HEK293 (cell line): Measurements from ENCODE around the gene ADAMTS8.

Source experiments
- CTCF ChIA-PET: fragments of 350-600 bp; formaldehyde crosslinking; extraction: SDS; loops from one replicate; lab custom pipeline; 2021; ENCODE audit warnings: antibody characterized with exemption; lab: Yijun Ruan, JAX
- POLR2A ChIA-PET: fragments of 300-600 bp; formaldehyde crosslinking; extraction: SDS; loops from one replicate; lab custom pipeline; 2020; ENCODE audit warnings: antibody characterized with exemption, inconsistent platforms; lab: Yijun Ruan, JAX
- H3K27ac ChIP-seq: fragments of 200-500 bp; sonication (Bioruptor generic); 2 replicates; pipeline ENCODE4 v1.5.1; 2014; ENCODE audit warnings: low read depth, low read length, control low read depth, inconsistent platforms; ENCODE audit errors: extremely low read depth
- H3K36me3 ChIP-seq, 2 experiments: fragments of 200-500 bp in 1 of 2; sonication (Bioruptor generic) in 1 of 2; 1 replicate in 1 of 2; 2 replicates in 1 of 2; pipeline ENCODE4 v1.5.1; 2014 to 2017; ENCODE audit warnings: inconsistent platforms in 2 of 2, low read length in 2 of 2; ENCODE audit not compliant: control insufficient read depth in 2 of 2, insufficient read depth in 1 of 2
- H3K4me1 ChIP-seq: fragments of 200-500 bp; sonication (Bioruptor generic); 2 replicates; pipeline ENCODE4 v1.5.1; 2014; ENCODE audit warnings: mild to moderate bottlenecking, low read length, inconsistent platforms; ENCODE audit not compliant: control insufficient read depth, insufficient read depth
- H3K4me3 ChIP-seq: 2 replicates; pipeline ENCODE4 v1.5.1; 2011; ENCODE audit warnings: low read depth, mild to moderate bottlenecking, control low read depth, low read length, moderate library complexity
- H3K9me3 ChIP-seq: fragments of 200-500 bp; sonication (Bioruptor generic); 2 replicates; pipeline ENCODE4 v1.5.1; 2014; ENCODE audit warnings: low read depth, low read length, inconsistent platforms; ENCODE audit not compliant: control insufficient read depth, insufficient read depth
- CTCF ChIP-seq: fragments of 450-650 bp; formaldehyde crosslinking; IDR thresholded peaks from 2 replicates; pipeline ENCODE4 v1.5.1; 2016; ENCODE audit warnings: missing biosample characterization, missing genetic modification characterization
- FEZF1 ChIP-seq: fragments of 450-650 bp; formaldehyde crosslinking; IDR thresholded peaks from 2 replicates; pipeline ENCODE4 v1.5.1; 2016; ENCODE audit warnings: missing biosample characterization, missing genetic modification characterization
- GLIS2 ChIP-seq: fragments of 450-650 bp; formaldehyde crosslinking; IDR thresholded peaks from 2 replicates; pipeline ENCODE4 v1.5.1; 2016; ENCODE audit warnings: missing biosample characterization, missing genetic modification characterization
- PRDM1 ChIP-seq: fragments of 450-650 bp; formaldehyde crosslinking; IDR thresholded peaks from 2 replicates; pipeline ENCODE4; 2016; ENCODE audit warnings: missing biosample characterization, missing genetic modification characterization
- REST ChIP-seq: fragments of 450-650 bp; formaldehyde crosslinking; IDR thresholded peaks from 2 replicates; pipeline ENCODE4 v1.5.1; 2016; ENCODE audit warnings: missing biosample characterization, missing genetic modification characterization
- SETDB1 ChIP-seq: IDR thresholded peaks from one replicate; pipeline ENCODE4 v1.6.1; 2017; ENCODE audit warnings: mild to moderate bottlenecking, low read length, moderate library complexity, mixed read lengths; ENCODE audit not compliant: insufficient read length
- TSHZ1 ChIP-seq: fragments of 450-650 bp; formaldehyde crosslinking; IDR thresholded peaks from 2 replicates; pipeline ENCODE4 v1.5.1; 2016; ENCODE audit warnings: missing biosample characterization, missing genetic modification characterization, borderline replicate concordance
- ZBTB11 ChIP-seq: fragments of 450-650 bp; formaldehyde crosslinking; conservative IDR thresholded peaks from 2 replicates; pipeline ENCODE4 v1.5.1; 2016; ENCODE audit warnings: low read depth, missing biosample characterization, missing genetic modification characterization
- ZBTB17 ChIP-seq: fragments of 450-650 bp; formaldehyde crosslinking; IDR thresholded peaks from 2 replicates; pipeline ENCODE4 v1.5.1; 2016; ENCODE audit warnings: missing biosample characterization, missing genetic modification characterization
- ZBTB26 ChIP-seq: fragments of 450-650 bp; formaldehyde crosslinking; optimal IDR thresholded peaks from 2 replicates; pipeline ENCODE3; 2016; ENCODE audit warnings: missing biosample characterization, mild to moderate bottlenecking, missing genetic modification characterization
- ZNF155 ChIP-seq: fragments of 450-650 bp; formaldehyde crosslinking; IDR thresholded peaks from 2 replicates; pipeline ENCODE4 v1.5.1; 2016; ENCODE audit warnings: missing biosample characterization, missing genetic modification characterization
- ZNF2 ChIP-seq: fragments of 450-650 bp; formaldehyde crosslinking; IDR thresholded peaks from 2 replicates; pipeline ENCODE4 v1.5.1; 2016; ENCODE audit warnings: missing biosample characterization, missing genetic modification characterization
- ZNF324 ChIP-seq: fragments of 450-650 bp; formaldehyde crosslinking; IDR thresholded peaks from 2 replicates; pipeline ENCODE4 v1.5.1; 2016; ENCODE audit warnings: missing biosample characterization, missing genetic modification characterization
- ZNF366 ChIP-seq: fragments of 450-650 bp; formaldehyde crosslinking; conservative IDR thresholded peaks from 2 replicates; pipeline ENCODE4 v1.5.1; 2016; ENCODE audit warnings: missing biosample characterization, missing genetic modification characterization
- ZNF596 ChIP-seq: fragments of 450-650 bp; IDR thresholded peaks from 2 replicates; pipeline ENCODE4 v1.5.0; 2018; ENCODE audit warnings: missing biosample characterization, mild to moderate bottlenecking, missing genetic modification characterization, moderate library complexity
- ZNF645 ChIP-seq: fragments of 450-650 bp; formaldehyde crosslinking; IDR thresholded peaks from 2 replicates; pipeline ENCODE4; 2016; ENCODE audit warnings: missing biosample characterization, missing genetic modification characterization
- ZNF76 ChIP-seq: fragments of 450-650 bp; formaldehyde crosslinking; IDR thresholded peaks from 2 replicates; pipeline ENCODE4; 2016; ENCODE audit warnings: low read depth, missing biosample characterization, missing genetic modification characterization, borderline replicate concordance
- ZSCAN18 ChIP-seq: fragments of 450-650 bp; formaldehyde crosslinking; IDR thresholded peaks from 2 replicates; pipeline ENCODE4 v1.5.1; 2016; ENCODE audit warnings: missing biosample characterization, missing genetic modification characterization
- ZSCAN23 ChIP-seq: fragments of 450-650 bp; formaldehyde crosslinking; IDR thresholded peaks from 2 replicates; pipeline ENCODE4 v1.5.1; 2016; ENCODE audit warnings: missing biosample characterization, missing genetic modification characterization

The ADAMTS8 gene

GRCh38 chr11:130434521-130435223 lies 6.3 kb upstream of the ADAMTS8 start:
- H3K36me3 ChIP-seq, result no peaks in the 10 kb centered on the region
- ChIA-PET POLR2A (no interaction called here), CTCF (interaction anchor here (0.6 to 11.6 kb wide), 62 partner anchors 10 to 632 kb away, joined by 3 to 408 read pairs (median 3); no protein-coding TSS in a partner anchor)
- peak overlapping the region; percentile 38 for H3K4me3 ChIP-seq
- H3K4me1 ChIP-seq, result no peaks in the 10 kb centered on the region
- no peak overlapping the region for H3K27ac ChIP-seq
- no peaks in the 10 kb centered on the region for H3K9me3 ChIP-seq
- peak; percentile 76 for TF ChIP-seq CTCF (tag by site-specific recombination)
- TF ChIP-seq GLIS2 (tag by site-specific recombination), result no peak
- TF ChIP-seq ZBTB17 (tag by site-specific recombination), result peak; percentile 80
- no peak for TF ChIP-seq SETDB1
- peak; percentile 43; the same call in 1 of the 2 replicates for TF ChIP-seq ZNF366 (tag by site-specific recombination)
- no peak for TF ChIP-seq ZBTB11 (tag by site-specific recombination)
- no peak for TF ChIP-seq ZNF645 (tag by site-specific recombination)
- TF ChIP-seq ZSCAN23 (tag by site-specific recombination), result no peak
- no peak for TF ChIP-seq REST
- no peak for TF ChIP-seq ZSCAN18
- TF ChIP-seq ZNF324 (tag by site-specific recombination), result no peak
- peak; percentile 87 for TF ChIP-seq PRDM1 (tag by site-specific recombination)
- TF ChIP-seq ZNF155, result no peak
- TF ChIP-seq TSHZ1, result no peak
- peak; percentile 98 for TF ChIP-seq ZNF596
- no peak for TF ChIP-seq FEZF1
- peak; percentile 63 for TF ChIP-seq ZBTB26
- no peak for TF ChIP-seq ZNF76 (tag by site-specific recombination)
- TF ChIP-seq ZNF2 (tag by site-specific recombination), result peak; percentile 84; the same call in 1 of the 2 replicates
